Hepatocyte (in vitro differentiated cells): ENCODE measurements around the gene RAD51D. TPM values are rescaled to one million over a fixed set of nuclear protein-coding genes. Genes with fewer than 3 reads are reported as not detected.
A peak's percentile ranks its signal among the peaks of the same experiment; 100 is the strongest.

Experiments used
- DNase-seq: peaks from one replicate; pipeline ENCODE4 v3.0.0-alpha.2; 2016; ENCODE audit warnings: low spot score
- H2AFZ ChIP-seq: fragments of 200-600 bp; sonication (generic); 2 replicates; pipeline ENCODE4 v1.6.0; 2016; ENCODE audit warnings: antibody characterized with exemption, mild to moderate bottlenecking
- H3K27ac ChIP-seq: fragments of 200-600 bp; sonication (generic); 2 replicates; pipeline ENCODE4 v1.5.1; 2016; ENCODE audit warnings: mild to moderate bottlenecking
- H3K27me3 ChIP-seq: fragments of 200-600 bp; sonication (generic); 2 replicates; pipeline ENCODE4 v1.6.1; 2016
- H3K36me3 ChIP-seq: fragments of 200-600 bp; sonication (generic); replicated peaks from 2 replicates; pipeline ENCODE4 v1.5.1; 2016; ENCODE audit warnings: low read depth; ENCODE audit not compliant: insufficient read depth
- H3K4me1 ChIP-seq: fragments of 200-600 bp; sonication (generic); 2 replicates; pipeline ENCODE4 v1.5.1; 2016; ENCODE audit warnings: mild to moderate bottlenecking, moderate library complexity; ENCODE audit not compliant: insufficient read depth
- H3K4me2 ChIP-seq: fragments of 200-600 bp; sonication (generic); 2 replicates; pipeline ENCODE4 v1.6.0; 2016
- H3K4me3 ChIP-seq: fragments of 200-600 bp; sonication (generic); 2 replicates; pipeline ENCODE4 v1.5.1; 2016; ENCODE audit warnings: mild to moderate bottlenecking
- H3K79me2 ChIP-seq: fragments of 200-600 bp; sonication (generic); 2 replicates; pipeline ENCODE4 v1.6.0; 2017; ENCODE audit warnings: mild to moderate bottlenecking
- H3K9me2 ChIP-seq: fragments of 200-600 bp; sonication (generic); replicated peaks from 2 replicates; pipeline ENCODE4 v1.6.0; 2017; ENCODE audit warnings: mild to moderate bottlenecking; ENCODE audit not compliant: insufficient read depth
- H3K9me3 ChIP-seq: fragments of 200-600 bp; sonication (generic); 2 replicates; pipeline ENCODE4 v1.5.1; 2016; ENCODE audit warnings: low read depth, mild to moderate bottlenecking
- H4K20me1 ChIP-seq: fragments of 200-600 bp; sonication (generic); 2 replicates; pipeline ENCODE4 v1.6.0; 2016; ENCODE audit warnings: mild to moderate bottlenecking; ENCODE audit not compliant: insufficient read depth, poor library complexity, severe bottlenecking
- EZH2 ChIP-seq: fragments of 200-600 bp; sonication (generic); IDR thresholded peaks from 2 replicates; pipeline ENCODE4 v1.6.1; 2016; ENCODE audit warnings: antibody characterized with exemption, mild to moderate bottlenecking, borderline replicate concordance
- EZH2phosphoT487 ChIP-seq: fragments of 200-600 bp; sonication (generic); IDR thresholded peaks from one replicate; pipeline ENCODE4 v1.6.1; 2018; ENCODE audit warnings: antibody characterized with exemption, mild to moderate bottlenecking, low read depth, moderate library complexity; ENCODE audit not compliant: unreplicated experiment, severe bottlenecking
- WGBS: methylation state at CpG from one replicate; pipeline ENCODE4 v1.1.6; 2016; ENCODE audit warnings: low lambda C conversion rate; ENCODE audit errors: missing lambda C conversion rate; 5-methylcytosine and 5-hydroxymethylcytosine counted together
- polyA plus RNA-seq: library from polyadenylated mRNA; unstranded; fragments of >200 nt; fragmentation: Nextera tagmentation; extraction: Ambion mirVana; gene quantifications from 2 replicates; pipeline ENCODE4 v1.2.1, GENCODE V29; 2016
- total RNA-seq: library from RNA; depleted of rRNA; stranded (reverse); fragments of >200 nt; gene quantifications from 2 replicates; pipeline ENCODE4 v1.2.3, GENCODE V29; 2014
- TF ChIP-seq, protein P1 (sequence below): fragments of 200-600 bp; sonication (generic); IDR thresholded peaks from 2 replicates; pipeline ENCODE4 v1.5.1; 2016; ENCODE audit warnings: antibody characterized with exemption, mild to moderate bottlenecking; ENCODE audit not compliant: poor library complexity

Gene RAD51D
- total and polyA plus RNA-seq, 2 experiments from 2014 or later = 7.1 to 9.9 TPM

DNA sequence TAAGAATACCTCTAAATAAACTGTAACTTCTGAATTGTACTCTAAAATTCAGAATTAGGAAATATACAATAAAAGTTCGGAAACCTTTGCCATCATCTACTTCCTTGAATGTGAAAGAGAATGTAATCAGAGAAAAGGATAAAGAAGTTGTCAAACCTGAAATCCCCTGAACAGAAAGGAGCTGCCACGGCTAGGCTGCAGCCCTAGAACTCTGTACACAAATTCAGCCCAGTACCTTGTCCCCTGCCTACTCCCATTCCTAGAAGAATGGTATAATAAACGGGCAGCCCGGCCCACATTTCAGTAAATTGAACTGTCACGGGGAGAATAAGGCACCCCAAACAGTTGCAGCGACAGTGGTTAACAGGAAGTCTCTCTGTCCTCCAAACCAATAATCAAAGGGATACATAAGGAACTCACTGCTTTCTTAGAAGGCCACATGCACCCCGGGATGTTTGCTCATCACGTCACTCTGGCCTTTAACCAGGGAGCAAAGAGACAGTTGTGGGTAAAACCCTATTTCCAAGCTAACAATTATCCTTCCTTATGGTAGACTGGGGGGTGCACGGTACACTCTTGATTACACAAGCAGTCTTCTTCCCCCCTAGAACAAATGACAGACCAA is 31.8 kb downstream of the RAD51D start:
- Histone ChIP-seq H3K4me1 (peaks cover 7% of the 10 kb centered on the region), H3K79me2 (peaks cover 42% of the 10 kb centered on the region), H3K9me3 (no peaks in the 10 kb centered on the region), H2AFZ (peak overlapping the region; percentile 62), H3K27me3 (no peaks in the 10 kb centered on the region), H3K4me2 (peak overlapping the region; percentile 85), H3K9me2 (no peaks in the 10 kb centered on the region), H3K4me3 (peak overlapping the region; percentile 78), H3K27ac (peak overlapping the region; percentile 98), H4K20me1 (no peaks in the 10 kb centered on the region), H3K36me3 (no peaks in the 10 kb centered on the region)
- WGBS = 16% methylated on average over 9 of the region's 9 CpGs
- no peak for TF ChIP-seq EZH2phosphoT487
- TF ChIP-seq, protein P1, sequence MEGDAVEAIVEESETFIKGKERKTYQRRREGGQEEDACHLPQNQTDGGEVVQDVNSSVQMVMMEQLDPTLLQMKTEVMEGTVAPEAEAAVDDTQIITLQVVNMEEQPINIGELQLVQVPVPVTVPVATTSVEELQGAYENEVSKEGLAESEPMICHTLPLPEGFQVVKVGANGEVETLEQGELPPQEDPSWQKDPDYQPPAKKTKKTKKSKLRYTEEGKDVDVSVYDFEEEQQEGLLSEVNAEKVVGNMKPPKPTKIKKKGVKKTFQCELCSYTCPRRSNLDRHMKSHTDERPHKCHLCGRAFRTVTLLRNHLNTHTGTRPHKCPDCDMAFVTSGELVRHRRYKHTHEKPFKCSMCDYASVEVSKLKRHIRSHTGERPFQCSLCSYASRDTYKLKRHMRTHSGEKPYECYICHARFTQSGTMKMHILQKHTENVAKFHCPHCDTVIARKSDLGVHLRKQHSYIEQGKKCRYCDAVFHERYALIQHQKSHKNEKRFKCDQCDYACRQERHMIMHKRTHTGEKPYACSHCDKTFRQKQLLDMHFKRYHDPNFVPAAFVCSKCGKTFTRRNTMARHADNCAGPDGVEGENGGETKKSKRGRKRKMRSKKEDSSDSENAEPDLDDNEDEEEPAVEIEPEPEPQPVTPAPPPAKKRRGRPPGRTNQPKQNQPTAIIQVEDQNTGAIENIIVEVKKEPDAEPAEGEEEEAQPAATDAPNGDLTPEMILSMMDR = no peak
- TF ChIP-seq EZH2 = no peak
- DNase-seq = peak; percentile 71

- H3K9me2 ChIP-seq = no peaks in the 10 kb centered on the region
- H3K36me3 ChIP-seq = no peaks in the 10 kb centered on the region
- DNase-seq = peak; percentile 15
- TF ChIP-seq EZH2phosphoT487 (no peak), EZH2 (no peak)
- H3K4me2 ChIP-seq = peak overlapping the region; percentile 85
- H4K20me1 ChIP-seq = no peaks in the 10 kb centered on the region
- H3K4me3 ChIP-seq = no peak overlapping the region
- H3K27me3 ChIP-seq = no peaks in the 10 kb centered on the region
- 89% methylated on average over 8 of the region's 8 CpGs for WGBS
- peaks cover 50% of the 10 kb centered on the region for H3K79me2 ChIP-seq
- H3K27ac ChIP-seq = peak overlapping the region; percentile 98
- no peaks in the 10 kb centered on the region for H3K9me3 ChIP-seq
- H3K4me1 ChIP-seq = peaks cover 7% of the 10 kb centered on the region
- no peak overlapping the region for H2AFZ ChIP-seq
These were observed 32.6 kb downstream of the RAD51D start for GRCh38 chr17:35086931-35087573.

DNA sequence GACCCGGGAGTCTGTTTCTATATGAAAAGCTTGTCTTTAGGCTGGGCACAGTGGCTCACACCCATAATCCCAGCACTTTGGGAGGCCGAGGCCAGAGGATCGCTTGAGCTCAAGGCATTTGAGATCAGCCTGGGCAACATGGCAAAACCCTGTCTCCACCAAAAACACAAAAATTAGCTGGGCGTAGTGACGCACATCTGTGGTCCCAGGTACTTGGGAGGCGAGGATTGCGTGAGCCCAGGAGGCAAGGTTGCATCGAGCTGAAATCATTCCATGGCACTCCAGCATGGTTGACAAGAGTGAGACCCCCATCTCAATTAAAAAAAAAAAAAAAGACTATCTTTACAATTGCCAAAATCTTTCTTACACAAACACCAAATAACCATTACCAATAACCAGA is 33.5 kb downstream of the RAD51D start:
- 96% methylated on average over 8 of the region's 8 CpGs for WGBS
- no peaks in the 10 kb centered on the region for H3K27me3 ChIP-seq
- H3K9me2 ChIP-seq = no peaks in the 10 kb centered on the region
- H3K4me3 ChIP-seq = no peak overlapping the region
- H3K9me3 ChIP-seq = no peaks in the 10 kb centered on the region
- H3K4me2 ChIP-seq = peak overlapping the region; percentile 85
- H2AFZ ChIP-seq = no peak overlapping the region
- H4K20me1 ChIP-seq = no peaks in the 10 kb centered on the region
- no peak for DNase-seq
- H3K79me2 ChIP-seq = peaks cover 59% of the 10 kb centered on the region
- H3K36me3 ChIP-seq = no peaks in the 10 kb centered on the region
- no peak for TF ChIP-seq EZH2phosphoT487
- no peak for TF ChIP-seq EZH2
- TF ChIP-seq, protein P1 = no peak
- peaks cover 14% of the 10 kb centered on the region for H3K4me1 ChIP-seq
- peak overlapping the region; percentile 98 for H3K27ac ChIP-seq

DNA sequence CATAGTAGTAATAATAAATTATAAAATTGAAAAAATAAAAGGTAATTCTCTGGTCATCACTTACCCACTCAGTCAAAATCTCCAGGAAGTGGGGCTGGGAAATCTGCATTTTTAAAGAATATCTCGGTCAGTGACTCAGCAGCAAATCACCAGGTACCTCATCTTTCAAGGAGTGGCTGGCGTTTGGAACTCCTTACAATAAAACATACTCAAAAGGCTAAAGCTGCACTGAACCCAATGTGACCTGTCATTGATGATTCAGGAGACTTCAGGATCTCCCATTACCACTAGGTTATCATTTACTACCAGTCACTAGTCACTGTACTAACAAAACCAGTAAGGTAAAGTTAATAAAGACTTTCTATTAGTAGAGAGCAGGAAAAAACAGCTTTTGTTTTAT is 34.7 kb downstream of the RAD51D start:
- Histone ChIP-seq H3K9me2 (no peaks in the 10 kb centered on the region), H4K20me1 (no peaks in the 10 kb centered on the region), H3K79me2 (peaks cover 67% of the 10 kb centered on the region), H3K4me3 (no peak overlapping the region), H3K36me3 (no peaks in the 10 kb centered on the region), H3K27me3 (no peaks in the 10 kb centered on the region), H3K4me1 (peaks cover 14% of the 10 kb centered on the region), H2AFZ (no peak overlapping the region), H3K4me2 (no peak overlapping the region), H3K27ac (peak overlapping the region; percentile 98), H3K9me3 (no peaks in the 10 kb centered on the region)
- DNase-seq = peak; percentile 47
- 62% methylated on average over 2 of the region's 2 CpGs for WGBS
- TF ChIP-seq EZH2 (no peak), EZH2phosphoT487 (no peak)
- TF ChIP-seq, protein P1 = no peak
